Activated B cell treated with CpG ODN at 0.5 μM for 24 hours (primary cell): ENCODE measurements around the gene GAPVD1. TPM values are rescaled to one million over a fixed set of nuclear protein-coding genes. Genes with fewer than 3 reads are reported as not detected.

Experiments
- ATAC-seq: fragments of 200-7000 bp; cut with Tn5 transposase; one replicate; pipeline ENCODE4 v1.10.0; 2021; ENCODE audit warnings: low read depth, mild to moderate bottlenecking, moderate library complexity
- CTCF ChIA-PET: fragments of 350-600 bp; sonication (Branson Sonifier 250); formaldehyde crosslinking; loops from one replicate; lab custom pipeline; 2021; ENCODE audit warnings: antibody characterized with exemption; lab: Charles Lee
- POLR2A ChIA-PET: fragments of 350-600 bp; sonication (Branson Sonifier 250); formaldehyde crosslinking; loops from one replicate; lab custom pipeline; 2021; ENCODE audit warnings: antibody characterized with exemption; lab: Charles Lee
- DNase-seq: peaks from one replicate; pipeline ENCODE4 v3.0.0; 2022
- H3K27ac Mint-ChIP-seq: one replicate; pipeline ENCODE4 v1.8.0; 2020; ENCODE audit warnings: mixed read lengths
- H3K27me3 Mint-ChIP-seq: one replicate; pipeline ENCODE4 v1.8.0; 2021; ENCODE audit warnings: mixed read lengths
- H3K36me3 Mint-ChIP-seq: one replicate; pipeline ENCODE4 v1.8.0; 2021; ENCODE audit warnings: low read depth, mixed read lengths
- H3K4me1 Mint-ChIP-seq: one replicate; pipeline ENCODE4 v1.8.0; 2021; ENCODE audit warnings: mixed read lengths
- H3K4me3 Mint-ChIP-seq: one replicate; pipeline ENCODE4 v1.8.0; 2020; ENCODE audit warnings: mild to moderate bottlenecking, mixed read lengths
- H3K9me3 Mint-ChIP-seq: one replicate; pipeline ENCODE4 v1.8.0; 2020; ENCODE audit warnings: mixed read lengths
- CTCF ChIP-seq: fragments of 200-600 bp; IDR thresholded peaks from one replicate; pipeline ENCODE4 v1.8.0; 2022; ENCODE audit warnings: antibody characterized with exemption, mild to moderate bottlenecking
- intact Hi-C: fragments of 100-400 bp; cut with micrococcal nuclease; formaldehyde crosslinking; loops from one replicate; pipeline ENCODE4 v1.15.1; 2024
- total RNA-seq: library from RNA; stranded (reverse); gene quantifications from 2 replicates; pipeline ENCODE4 v1.2.3, GENCODE V29; 2022

Gene GAPVD1
- total RNA-seq, 1 donor from 2014 or later, result 53.9 TPM

GRCh38 chr9:125238127-125238914 lies 23.3 kb upstream of the GAPVD1 start:
- peak overlapping the region; percentile 67 for H3K27ac Mint-ChIP-seq
- ChIA-PET POLR2A (interaction anchor here (0.8 to 1.0 kb wide), 3 partner anchors 24 to 67 kb away, joined by 3 to 5 read pairs (median 3); no protein-coding TSS in a partner anchor), CTCF (no interaction called here)
- TF ChIP-seq CTCF, result no peak
- H3K9me3 Mint-ChIP-seq, result no peaks in the 10 kb centered on the region
- ATAC-seq (no peak), DNase-seq (no peak)
- H3K27me3 Mint-ChIP-seq, result no peaks in the 10 kb centered on the region
- intact Hi-C loops, result no loop called here
- H3K4me3 Mint-ChIP-seq, result peak overlapping the region; percentile 94
- peaks cover 78% of the 10 kb centered on the region for H3K36me3 Mint-ChIP-seq
- H3K4me1 Mint-ChIP-seq, result peaks cover 65% of the 10 kb centered on the region

- CTCF ChIA-PET, result no interaction called here
- Mint-ChIP-seq H3K36me3 (peaks cover 71% of the 10 kb centered on the region), H3K9me3 (no peaks in the 10 kb centered on the region), H3K27ac (peak overlapping the region; percentile 8), H3K4me1 (peaks cover 65% of the 10 kb centered on the region), H3K4me3 (peak overlapping the region; percentile 94), H3K27me3 (no peaks in the 10 kb centered on the region)
- intact Hi-C loops, result no loop called here
- POLR2A ChIA-PET, result no interaction called here
- DNase-seq (no peak), ATAC-seq (no peak)
- TF ChIP-seq CTCF, result no peak
These were observed 22.6 kb upstream of the GAPVD1 start for GRCh38 chr9:125238915-125239446.

GRCh38 chr9:125239631-125240597 lies 21.7 kb upstream of the GAPVD1 start:
- Mint-ChIP-seq H3K9me3 (no peaks in the 10 kb centered on the region), H3K4me3 (peak overlapping the region; percentile 94), H3K4me1 (peaks cover 65% of the 10 kb centered on the region), H3K36me3 (peaks cover 67% of the 10 kb centered on the region), H3K27me3 (no peaks in the 10 kb centered on the region), H3K27ac (peak overlapping the region; percentile 98)
- DNase-seq (no peak), ATAC-seq (no peak)
- POLR2A ChIA-PET, result interaction anchor here (0.5 to 6.3 kb wide), 14 partner anchors 8 to 604 kb away, joined by 3 to 201 read pairs (median 6); partner anchors contain the start of genes ARPC5L, GAPVD1, PPP6C and RABEPK
- intact Hi-C loops, result loop anchor here (2.0 to 10.0 kb wide), 3 partner anchors 378 to 1565 kb away; partner anchors contain the start of genes ARPC5L, NR6A1, RPL35 and ZBTB43
- no peak for TF ChIP-seq CTCF
- CTCF ChIA-PET, result interaction anchor here (2.2 kb wide), 1 partner anchor 21 kb away, joined by 9 read pairs; the partner anchor contains the start of gene GAPVD1

GRCh38 chr9:125240649-125240999 lies 21.0 kb upstream of the GAPVD1 start:
- H3K27ac Mint-ChIP-seq, result peak overlapping the region; percentile 98
- H3K9me3 Mint-ChIP-seq, result no peaks in the 10 kb centered on the region
- intact Hi-C loops, result loop anchor here (2.0 to 10.0 kb wide), 3 partner anchors 378 to 1564 kb away; partner anchors contain the start of genes ARPC5L, NR6A1, RPL35 and ZBTB43
- H3K27me3 Mint-ChIP-seq, result no peaks in the 10 kb centered on the region
- ChIA-PET POLR2A (interaction anchor here (0.5 to 6.3 kb wide), 24 partner anchors 9 to 1564 kb away, joined by 3 to 201 read pairs (median 6); partner anchors contain the start of genes ARPC5L, GAPVD1, NR6A1 and PPP6C), CTCF (interaction anchor here (2.2 kb wide), 1 partner anchor 21 kb away, joined by 9 read pairs; the partner anchor contains the start of gene GAPVD1)
- DNase-seq (no peak), ATAC-seq (no peak)
- peak overlapping the region; percentile 94 for H3K4me3 Mint-ChIP-seq
- peaks cover 60% of the 10 kb centered on the region for H3K36me3 Mint-ChIP-seq
- no peak for TF ChIP-seq CTCF
- H3K4me1 Mint-ChIP-seq, result peaks cover 59% of the 10 kb centered on the region
